Ovary (tissue), 9 donors: ENCODE data around the gene NRIP1. TPM values are rescaled to one million over a fixed set of nuclear protein-coding genes. Genes with fewer than 3 reads are reported as not detected.

ENCODE experiments used
- DNase-seq, 5 donors: peaks; one replicate each; pipeline ENCODE4 v3.0.0-alpha.2; 2019 to 2020
- H3K27ac ChIP-seq, 2 donors: fragments of 200-600 bp; one replicate each; pipeline versions ENCODE4 v1.5.1 to v1.8.0; 2019 to 2022
- H3K27me3 ChIP-seq: fragments of 200-600 bp; one replicate; pipeline ENCODE4 v1.8.0; 2022
- H3K36me3 ChIP-seq: fragments of 200-600 bp; sonication (generic); one replicate; pipeline ENCODE4 v1.5.1; 2019
- H3K4me1 ChIP-seq: one replicate; pipeline ENCODE4 v1.8.1; 2013; ENCODE audit warnings: mild to moderate bottlenecking, moderate library complexity; ENCODE audit not compliant: insufficient read depth
- H3K4me3 ChIP-seq: fragments of 200-600 bp; sonication (generic); one replicate; pipeline ENCODE4 v1.5.1; 2017
- H3K9me3 ChIP-seq, 2 donors: fragments of 200-600 bp in 1 of 2; sonication (generic) in 1 of 2; one replicate each; pipeline versions ENCODE4 v1.5.1 to v1.8.1; 2013 to 2019; ENCODE audit warnings: mild to moderate bottlenecking in 1 of 2, moderate library complexity in 1 of 2
- EP300 ChIP-seq: sonication (generic); formaldehyde crosslinking; IDR thresholded peaks from one replicate; pipeline ENCODE4 v1.6.1; 2017; ENCODE audit warnings: antibody characterized with exemption
- POLR2A ChIP-seq: fragments of 450-650 bp; IDR thresholded peaks from one replicate; pipeline ENCODE4 v1.6.1; 2017; ENCODE audit warnings: antibody characterized with exemption, mild to moderate bottlenecking, moderate library complexity
- WGBS, 3 donors: extraction: QIAGEN DNeasy Blood & Tissue Kit in 1 of 3; methylation state at CpG; one replicate each; pipeline versions ENCODE4 v1.1.5 to v1.1.7; 2013 to 2017; 5-methylcytosine and 5-hydroxymethylcytosine counted together
- intact Hi-C, 4 donors: fragments of 100-400 bp; cut with DNase I; formaldehyde crosslinking; loops; one replicate each; pipeline versions ENCODE4 v1.11.0 to v1.15.1; 2022 to 2023
- polyA plus RNA-seq, 2 donors: library from polyadenylated mRNA; stranded (reverse); fragments of 200-250 nt in 1 of 2; fragments of 350-450 nt in 1 of 2; fragmentation: Illumina TruSeq in 1 of 2; extraction: RNeasy Lipid Tissue Mini Kit (QIAGEN cat#74804) in 1 of 2; gene quantifications; one replicate each; pipeline ENCODE4 v1.2.3, GENCODE V29; 2013 to 2014
- total RNA-seq, 7 donors: library from RNA; depleted of rRNA in 2 of 7; stranded (reverse); fragments of >200 nt in 2 of 7; fragmentation: NEBNext Ultra II Directional in 3 of 7; extraction: Animal tissue kit (Norgen Biotek cat#: 25700) in 3 of 7; gene quantifications; one replicate each; pipeline versions ENCODE4 v1.1.0 to v1.2.4, GENCODE V29; 2016 to 2023
- TF ChIP-seq, protein P1 (sequence below), 3 donors: fragments of 450-650 bp in 2 of 3; fragments of 200-600 bp in 1 of 3; IDR thresholded peaks; one replicate each; pipeline versions ENCODE4 v1.5.1 to v1.8.0; 2016 to 2022; ENCODE audit warnings: antibody characterized with exemption in 3 of 3, mild to moderate bottlenecking in 1 of 3
- donor health status: DM: no; HTN: no; CAD: no; lungs with moderate emphysema.
- donor health status: DM: no; HTN: no; CAD: no.
- donor health status: Bipolar disorder and iron deficiency.
- donor health status: DM: yes; HTN: yes; CAD: no.
- donor health status: DM: no; HTN: no; CAD: no.
- donor health status: DM: yes; HTN: yes; CAD: no.

NRIP1 gene
- total and polyA plus RNA-seq, 9 donors, result 9.4 to 56.6 (median 39.9) TPM

DNA sequence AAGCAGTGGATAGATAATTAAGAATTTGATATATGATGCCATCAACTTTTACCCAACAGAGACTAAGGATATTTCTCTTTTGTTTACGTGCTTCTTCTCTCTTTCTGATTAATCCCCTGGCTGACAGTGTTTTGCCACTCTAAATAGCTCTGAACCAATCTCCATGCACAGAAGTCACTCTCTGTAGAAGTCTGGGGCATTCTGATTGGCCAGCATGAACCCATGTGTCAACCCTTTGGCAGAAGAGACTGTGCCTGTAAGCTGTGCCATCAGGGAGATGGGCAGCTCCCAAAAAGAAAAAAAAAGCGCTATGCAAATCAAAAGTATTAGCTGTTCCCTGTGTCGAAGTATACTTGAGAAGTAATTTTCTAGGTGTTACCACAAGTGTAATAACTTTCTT is 34.1 kb upstream of the NRIP1 start:
- no peaks in the 10 kb centered on the region for H3K27me3 ChIP-seq
- WGBS, 3 donors, result 71 to 81% (median 78%) methylated on average over 3 of the region's 3 CpGs
- TF ChIP-seq POLR2A (no peak), EP300 (no peak)
- TF ChIP-seq, protein P1, sequence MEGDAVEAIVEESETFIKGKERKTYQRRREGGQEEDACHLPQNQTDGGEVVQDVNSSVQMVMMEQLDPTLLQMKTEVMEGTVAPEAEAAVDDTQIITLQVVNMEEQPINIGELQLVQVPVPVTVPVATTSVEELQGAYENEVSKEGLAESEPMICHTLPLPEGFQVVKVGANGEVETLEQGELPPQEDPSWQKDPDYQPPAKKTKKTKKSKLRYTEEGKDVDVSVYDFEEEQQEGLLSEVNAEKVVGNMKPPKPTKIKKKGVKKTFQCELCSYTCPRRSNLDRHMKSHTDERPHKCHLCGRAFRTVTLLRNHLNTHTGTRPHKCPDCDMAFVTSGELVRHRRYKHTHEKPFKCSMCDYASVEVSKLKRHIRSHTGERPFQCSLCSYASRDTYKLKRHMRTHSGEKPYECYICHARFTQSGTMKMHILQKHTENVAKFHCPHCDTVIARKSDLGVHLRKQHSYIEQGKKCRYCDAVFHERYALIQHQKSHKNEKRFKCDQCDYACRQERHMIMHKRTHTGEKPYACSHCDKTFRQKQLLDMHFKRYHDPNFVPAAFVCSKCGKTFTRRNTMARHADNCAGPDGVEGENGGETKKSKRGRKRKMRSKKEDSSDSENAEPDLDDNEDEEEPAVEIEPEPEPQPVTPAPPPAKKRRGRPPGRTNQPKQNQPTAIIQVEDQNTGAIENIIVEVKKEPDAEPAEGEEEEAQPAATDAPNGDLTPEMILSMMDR (IDR thresholded peaks at IDR 0.05), result no peak
- H3K9me3 ChIP-seq, result no peaks in the 10 kb centered on the region
- DNase-seq, result no peak
- intact Hi-C loops, result no loop called here
- H3K4me1 ChIP-seq, result no peaks in the 10 kb centered on the region
- H3K27ac ChIP-seq, result no peak overlapping the region
- no peaks in the 10 kb centered on the region for H3K36me3 ChIP-seq
- no peak overlapping the region for H3K4me3 ChIP-seq

DNA sequence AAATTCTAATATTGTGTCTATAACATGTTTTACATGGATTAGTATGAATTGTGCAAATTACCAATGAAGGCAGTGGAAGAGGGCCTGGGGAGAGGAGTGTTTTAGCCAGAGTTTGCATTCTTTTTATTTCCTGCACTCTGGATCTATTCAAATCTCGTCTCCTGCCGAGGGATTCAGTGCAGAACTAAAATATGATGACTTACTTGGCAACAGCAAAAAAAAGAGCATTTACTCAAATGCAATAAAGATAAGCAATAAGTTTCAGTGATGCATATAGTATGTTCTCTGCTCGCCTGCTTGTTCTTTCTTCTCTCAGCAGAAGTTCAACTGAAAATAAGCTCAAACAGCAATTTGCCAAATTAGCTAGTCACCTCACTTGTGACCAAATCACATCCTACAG is 33.4 kb upstream of the NRIP1 start:
- Histone ChIP-seq H3K36me3 (no peaks in the 10 kb centered on the region), H3K9me3 (no peaks in the 10 kb centered on the region), H3K4me3 (no peak overlapping the region), H3K27me3 (no peaks in the 10 kb centered on the region), H3K27ac (no peak overlapping the region), H3K4me1 (no peaks in the 10 kb centered on the region)
- intact Hi-C loops, result no loop called here
- DNase-seq, result no peak
- 36 to 48% (median 38%) methylated on average over 3 of the region's 3 CpGs for WGBS, 3 donors
- no peak for TF ChIP-seq EP300
- TF ChIP-seq POLR2A, result no peak
- TF ChIP-seq, protein P1 (IDR thresholded peaks at IDR 0.05), result no peak

DNA sequence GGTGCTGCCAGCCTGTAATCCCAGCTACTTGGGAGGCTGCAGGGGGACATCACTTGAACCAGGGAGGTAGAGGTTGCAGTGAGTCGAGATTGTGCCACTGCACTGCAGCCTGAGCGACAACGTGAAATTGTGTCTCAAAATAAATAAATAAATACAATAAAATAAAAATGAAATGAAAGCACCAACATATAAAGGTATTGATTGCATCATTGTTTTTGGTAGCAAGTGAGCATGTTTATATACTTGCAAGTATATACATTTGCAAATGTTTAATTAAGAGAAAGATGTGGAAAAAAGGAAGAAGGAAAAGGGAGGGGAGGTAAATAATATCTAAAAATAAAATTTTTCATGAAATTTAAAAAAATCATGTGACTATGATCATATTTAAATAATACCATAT is 32.8 kb upstream of the NRIP1 start:
- Histone ChIP-seq H3K4me1 (no peaks in the 10 kb centered on the region), H3K36me3 (no peaks in the 10 kb centered on the region), H3K27me3 (no peaks in the 10 kb centered on the region), H3K9me3 (no peaks in the 10 kb centered on the region), H3K4me3 (no peak overlapping the region), H3K27ac (no peak overlapping the region)
- 93 to 95% (median 94%) methylated on average over 3 of the region's 3 CpGs for WGBS, 3 donors
- TF ChIP-seq, protein P1 (IDR thresholded peaks at IDR 0.05), result no peak
- TF ChIP-seq POLR2A (no peak), EP300 (no peak)
- no peak for DNase-seq
- intact Hi-C loops, result no loop called here

DNA sequence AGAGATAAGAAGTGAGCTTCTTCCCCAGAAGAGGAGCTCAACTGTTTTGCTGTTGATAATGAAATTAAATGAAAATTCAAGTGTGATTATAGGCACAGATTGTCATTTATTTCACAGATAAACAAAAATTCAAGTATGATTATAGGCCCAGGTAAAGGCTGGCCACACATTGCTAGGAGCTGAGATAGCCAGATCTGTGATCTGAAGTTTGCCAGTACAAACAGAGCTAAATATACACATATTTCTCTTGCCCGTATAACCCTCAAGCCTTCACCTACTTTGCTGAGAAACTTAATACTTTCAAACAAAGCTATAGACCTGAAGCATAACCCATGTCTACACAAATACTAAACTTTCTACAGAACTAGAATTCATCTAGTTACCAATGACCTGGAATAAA is 31.3 kb upstream of the NRIP1 start:
- WGBS, 3 donors, result 86 to 100% (median 95%) methylated on average over 1 of the region's 1 CpG
- H3K27me3 ChIP-seq, result no peaks in the 10 kb centered on the region
- intact Hi-C loops, result no loop called here

DNA sequence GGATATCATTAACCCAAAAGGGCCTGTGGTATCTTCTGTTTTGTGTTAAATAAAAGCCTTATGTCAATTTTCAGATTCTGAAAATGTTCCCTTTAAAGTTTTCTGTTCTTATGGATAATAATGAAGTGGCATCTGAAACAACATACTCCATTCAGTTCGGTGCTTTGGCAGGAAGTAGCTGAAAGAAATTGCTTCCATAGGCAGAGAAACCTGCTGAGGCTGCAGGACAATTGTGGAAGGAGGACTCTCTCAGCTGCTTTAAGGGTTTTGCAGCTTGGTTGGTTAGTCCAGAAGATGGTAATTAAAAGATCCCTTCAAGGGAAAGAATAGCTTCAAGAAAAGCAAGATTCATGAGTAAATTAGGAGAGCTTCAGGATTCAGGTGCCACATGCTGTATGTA is 30.5 kb upstream of the NRIP1 start:
- Histone ChIP-seq H3K36me3 (no peaks in the 10 kb centered on the region), H3K4me1 (no peaks in the 10 kb centered on the region), H3K9me3 (no peaks in the 10 kb centered on the region), H3K27ac (no peak overlapping the region), H3K27me3 (no peaks in the 10 kb centered on the region), H3K4me3 (no peak overlapping the region)
- TF ChIP-seq EP300 (no peak), POLR2A (no peak)
- TF ChIP-seq, protein P1 (IDR thresholded peaks at IDR 0.05), result no peak
- intact Hi-C loops, result no loop called here
- no peak for DNase-seq
- 42 to 62% (median 50%) methylated on average over 1 of the region's 1 CpG for WGBS, 3 donors

More for the DNA sequence above, 31.3 kb upstream of the NRIP1 start:
- H3K4me3 ChIP-seq, result no peak overlapping the region
- no peak for TF ChIP-seq EP300
- no peak for DNase-seq
- H3K27ac ChIP-seq, result no peak overlapping the region
- no peaks in the 10 kb centered on the region for H3K9me3 ChIP-seq
- H3K36me3 ChIP-seq, result no peaks in the 10 kb centered on the region
- no peaks in the 10 kb centered on the region for H3K4me1 ChIP-seq
